Adrenal gland (tissue), 12 donors: ENCODE measurements around the gene NEIL1. TPM values are rescaled to one million over a fixed set of nuclear protein-coding genes. Genes with fewer than 3 reads are reported as not detected.

Experiments used
- microRNA counts, 2 donors: library from miRNA; unstranded; fragments of <30 nt; microRNA quantifications; one replicate each; lab custom pipeline; 2016
- microRNA-seq, 3 donors: library from miRNA; unstranded; fragments of <30 nt; microRNA quantifications; one replicate each; pipeline ENCODE4, GENCODE V29; 2017 to 2020
- polyA plus RNA-seq, 3 donors: library from polyadenylated mRNA; stranded (reverse); fragments of 200-250 nt in 2 of 3; fragments of 350-450 nt in 1 of 3; fragmentation: Illumina TruSeq in 1 of 3; extraction: RNeasy Lipid Tissue Mini Kit (QIAGEN cat#74804) in 1 of 3; gene quantifications; one replicate each; pipeline ENCODE4 v1.2.3, GENCODE V29; 2013 to 2014
- total RNA-seq, 9 donors: library from RNA; depleted of rRNA in 4 of 9; stranded (reverse); fragments of >200 nt in 4 of 9; fragments of 120-200 nt in 1 of 9; fragmentation: NEBNext Ultra II Directional in 1 of 9; extraction: Animal tissue kit (Norgen Biotek cat#: 25700) in 1 of 9; gene quantifications; one replicate each; pipeline versions ENCODE4 v1.1.0 to v1.2.4, GENCODE V29; 2013 to 2023
- donor health status: healthy with polysubstance abuse.
- donor health status: Bipolar disorder and iron deficiency.
- donor health status: DM: yes; HTN: yes; CAD: no.
- donor health status: DM: no; HTN: no; CAD: no.
- donor health status: DM: no; HTN: no; CAD: no.
- donor health status: DM: yes; HTN: yes; CAD: no.

NEIL1 gene
- total and polyA plus RNA-seq, 12 donors: 6.3 to 208 (median 61.2) TPM

MicroRNAs encoded within 50 kb of the gene (microRNA counts, 767-probe panel; counts per million panel counts)
- microRNA hsa-miR-631 (lab: Ali Mortazavi, UCI): 0 counts per million in 2 donors

Small RNA genes lying within 50 kb of the gene (microRNA-seq; reads per million reads assigned to microRNA genes)
- gene MIR631: 0 reads per million in 3 donors

Other genes starting within 250 kb of the NEIL1 start
- 10 to 100 TPM; 10.5 to 50.6 (median 31.5) TPM for gene C15orf39, start 145.2 kb upstream of the NEIL1 start, total RNA-seq
- 10 to 100 TPM in 2 of 3 donors, 1 to 10 TPM in 1; 5.6 to 14.2 (median 12.4) TPM for gene C15orf39, start 145.2 kb upstream of the NEIL1 start, polyA plus RNA-seq
- not detected for gene GOLGA6C, start 88.7 kb upstream of the NEIL1 start, total RNA-seq
- gene GOLGA6C, start 88.7 kb upstream of the NEIL1 start, polyA plus RNA-seq: not detected
- under 1 TPM in 2 of 9 donors, not detected in 7; 0.08 to 0.22 TPM for gene GOLGA6D, start 64.2 kb upstream of the NEIL1 start, total RNA-seq
- gene GOLGA6D, start 64.2 kb upstream of the NEIL1 start, polyA plus RNA-seq: under 1 TPM in 1 of 3 donors, not detected in 2; 0.15 TPM
- 100 to 1,000 TPM in 6 of 9 donors, 10 to 100 TPM in 3; 91.1 to 153 (median 110) TPM for gene COMMD4, start 11.0 kb upstream of the NEIL1 start, total RNA-seq
- 100 to 1,000 TPM in 2 of 3 donors, 10 to 100 TPM in 1; 35.9 to 254 (median 210) TPM for gene COMMD4, start 11.0 kb upstream of the NEIL1 start, polyA plus RNA-seq
- gene MAN2C1, start 21.6 kb downstream of the NEIL1 start, total RNA-seq: 100 to 1,000 TPM; 107 to 353 (median 216) TPM
- 1,000 to 10,000 TPM in 1 of 3 donors, 100 to 1,000 TPM in 1, 10 to 100 TPM in 1; 46.8 to 1,091 (median 874) TPM for gene MAN2C1, start 21.6 kb downstream of the NEIL1 start, polyA plus RNA-seq
- gene SIN3A, start 104.7 kb downstream of the NEIL1 start, total RNA-seq: 10 to 100 TPM; 26.1 to 72.7 (median 33.2) TPM
- gene SIN3A, start 104.7 kb downstream of the NEIL1 start, polyA plus RNA-seq: 10 to 100 TPM; 11.1 to 22.3 (median 12.8) TPM
- 10 to 100 TPM; 11.7 to 28.5 (median 19.3) TPM for gene PTPN9, start 232.3 kb downstream of the NEIL1 start, total RNA-seq
- 10 to 100 TPM in 1 of 3 donors, 1 to 10 TPM in 2; 5.9 to 20.1 (median 6.1) TPM for gene PTPN9, start 232.3 kb downstream of the NEIL1 start, polyA plus RNA-seq